Uterus (tissue), 4 donors: ENCODE results near the gene GAS5. TPM values are rescaled to one million over a fixed set of nuclear protein-coding genes. Genes with fewer than 3 reads are reported as not detected.
"Not testable (repeated sequence)": the region's sequence is repeated elsewhere in the genome, so short reads cannot be mapped to it uniquely, and the experiment has no call there.

Experiments used
- DNase-seq, 2 donors: peaks; one replicate each; pipeline ENCODE4 v3.0.0-alpha.2; 2019 to 2020
- H3K27ac ChIP-seq, 2 donors: fragments of 200-600 bp; sonication (generic); 1 replicate in 1 of 2; 2 replicates in 1 of 2; pipeline ENCODE4 v1.5.1; 2016 to 2018
- H3K27me3 ChIP-seq, 2 donors: fragments of 200-600 bp; sonication (generic); one replicate each; pipeline ENCODE4 v1.5.1; 2018 to 2019; ENCODE audit warnings: control low read depth in 1 of 2
- H3K36me3 ChIP-seq, 2 donors: fragments of 200-600 bp; sonication (generic); one replicate each; pipeline ENCODE4 v1.5.1; 2019; ENCODE audit warnings: control low read depth in 1 of 2
- H3K4me1 ChIP-seq, 2 donors: fragments of 200-600 bp; sonication (generic); one replicate each; pipeline ENCODE4 v1.5.1; 2018 to 2019; ENCODE audit warnings: control low read depth in 1 of 2
- H3K4me3 ChIP-seq, 2 donors: fragments of 200-600 bp; sonication (generic); 1 replicate in 1 of 2; 2 replicates in 1 of 2; pipeline ENCODE4 v1.5.1; 2018 to 2019; ENCODE audit warnings: mild to moderate bottlenecking in 1 of 2
- H3K9me3 ChIP-seq, 2 donors: fragments of 200-600 bp; sonication (generic); one replicate each; pipeline ENCODE4 v1.5.1; 2019; ENCODE audit warnings: control low read depth in 1 of 2
- CTCF ChIP-seq, 4 experiments: fragments of 200-600 bp in 2 of 4; fragments of 450-650 bp in 2 of 4; sonication (generic) in 2 of 4; IDR thresholded peaks; one replicate each; pipeline ENCODE4 v1.5.1; 2016 to 2019; ENCODE audit warnings: antibody characterized with exemption in 4 of 4, mild to moderate bottlenecking in 2 of 4, moderate library complexity in 1 of 4
- POLR2A ChIP-seq, 2 donors: fragments of 450-650 bp; IDR thresholded peaks; one replicate each; pipeline ENCODE4 v1.6.1; 2016; ENCODE audit warnings: antibody characterized with exemption in 2 of 2, mild to moderate bottlenecking in 1 of 2, moderate library complexity in 1 of 2
- intact Hi-C: fragments of 100-400 bp; cut with DNase I; formaldehyde crosslinking; loops from one replicate; pipeline ENCODE4 v1.15.1; 2023; ENCODE audit warnings: low total_unique reads
- total RNA-seq, 4 donors: library from RNA; depleted of rRNA in 3 of 4; stranded (reverse); fragments of >200 nt in 3 of 4; gene quantifications; one replicate each; pipeline versions ENCODE4 v1.1.0 to v1.2.4, GENCODE V29; 2014 to 2023
- donor health status: DM: yes; HTN: yes; CAD: no.

GAS5 gene
- total RNA-seq, 4 donors from 2014 or later = 566 to 2,222 (median 828) TPM

- Histone ChIP-seq H3K27ac (peak overlapping the region; percentile 87 to 92), H3K36me3 (no peaks in the 10 kb centered on the region), H3K27me3 (no peaks in the 10 kb centered on the region), H3K9me3 (no peaks in the 10 kb centered on the region), H3K4me3 (peak overlapping the region; percentile 65 to 74), H3K4me1 (no peaks in the 10 kb centered on the region)
- TF ChIP-seq CTCF (IDR thresholded peaks at IDR 0.05) (no peak), POLR2A (IDR thresholded peaks at IDR 0.05) (no peak)
- intact Hi-C loops = loop anchor here (5.0 kb wide), 1 partner anchor 156 kb away; the partner anchor contains the start of gene RC3H1
- DNase-seq = no peak
Measured at GRCh38 chr1:173866413-173867115, 1.2 kb downstream of the GAS5 start.

- TF ChIP-seq CTCF (IDR thresholded peaks at IDR 0.05) = no peak
- no peak for TF ChIP-seq POLR2A (IDR thresholded peaks at IDR 0.05)
- no peak for DNase-seq
- intact Hi-C loops = loop anchor here (5.0 kb wide), 1 partner anchor 157 kb away; the partner anchor contains the start of gene RC3H1
- H3K4me1 ChIP-seq = no peaks in the 10 kb centered on the region
- H3K9me3 ChIP-seq = no peaks in the 10 kb centered on the region
- no peak overlapping the region for H3K4me3 ChIP-seq
- no peaks in the 10 kb centered on the region for H3K36me3 ChIP-seq
- H3K27me3 ChIP-seq = no peaks in the 10 kb centered on the region
- peak overlapping the region in 1 of 2 donors; percentile 87 for H3K27ac ChIP-seq
Measured at GRCh38 chr1:173865468-173866164, 2.2 kb downstream of the GAS5 start.

- no peak overlapping the region for H3K4me3 ChIP-seq
- no peak overlapping the region for H3K27ac ChIP-seq
- intact Hi-C loops = no loop called here
- H3K4me1 ChIP-seq = no peaks in the 10 kb centered on the region
- H3K9me3 ChIP-seq = no peaks in the 10 kb centered on the region
- H3K36me3 ChIP-seq = no peaks in the 10 kb centered on the region
- DNase-seq = no peak
- H3K27me3 ChIP-seq = no peaks in the 10 kb centered on the region
- TF ChIP-seq POLR2A (IDR thresholded peaks at IDR 0.05) = no peak
Measured at GRCh38 chr1:173864179-173864867, 3.5 kb downstream of the GAS5 start.

- H3K9me3 ChIP-seq = no peaks in the 10 kb centered on the region
- no peak overlapping the region for H3K27ac ChIP-seq
- DNase-seq = no peak
- intact Hi-C loops = no loop called here
- no peak overlapping the region for H3K4me3 ChIP-seq
- no peaks in the 10 kb centered on the region for H3K4me1 ChIP-seq
- no peaks in the 10 kb centered on the region for H3K36me3 ChIP-seq
- no peaks in the 10 kb centered on the region for H3K27me3 ChIP-seq
- TF ChIP-seq POLR2A (IDR thresholded peaks at IDR 0.05) = no peak
- no peak for TF ChIP-seq CTCF (IDR thresholded peaks at IDR 0.05)
Measured at GRCh38 chr1:173863224-173864161, 4.3 kb downstream of the GAS5 start.

- Histone ChIP-seq H3K4me3 (no peak overlapping the region), H3K27me3 (no peaks in the 10 kb centered on the region), H3K9me3 (no peaks in the 10 kb centered on the region), H3K4me1 (no peaks in the 10 kb centered on the region), H3K36me3 (no peaks in the 10 kb centered on the region), H3K27ac (no peak overlapping the region)
- TF ChIP-seq CTCF (IDR thresholded peaks at IDR 0.05) (no peak), POLR2A (IDR thresholded peaks at IDR 0.05) (no peak)
- DNase-seq = no peak
- intact Hi-C loops = no loop called here
Measured at GRCh38 chr1:173862769-173863223, 5.0 kb downstream of the GAS5 start.

GRCh38 chr1:173862146-173862768 lies 5.5 kb downstream of the GAS5 start:
- H3K27ac ChIP-seq, DNase-seq, H3K9me3 ChIP-seq, H3K36me3 ChIP-seq, intact Hi-C loops, H3K4me1 ChIP-seq, H3K4me3 ChIP-seq, H3K27me3 ChIP-seq: not testable (repeated sequence)
